ENCODE results near the gene SNRNP35.
"Not testable (repeated sequence)": the region's sequence is repeated elsewhere in the genome, so short reads cannot be mapped to it uniquely, and the experiment has no call there.

The SNRNP35 gene

GRCh38 chr12:123498126-123498825, 40.3 kb downstream of the SNRNP35 start:
- H3K36me3 ChIP-seq = 0 out of 2 replicates have a peak, but pooled peaks cover 5% of the 10 kb centered on the region
- H3K9ac ChIP-seq = no peak overlapping the region
- H4K20me1 ChIP-seq = no peaks in the 10 kb centered on the region
- no peaks in the 10 kb centered on the region for H3K4me1 ChIP-seq
- no peaks in the 10 kb centered on the region for H3K27me3 ChIP-seq
- H3K4me2 ChIP-seq = no peak overlapping the region
- no peaks in the 10 kb centered on the region for H3K9me3 ChIP-seq
- no peak overlapping the region for H3K4me3 ChIP-seq
- no peak for TF ChIP-seq Cebpa-rat (IDR thresholded peaks at IDR 0.05)
- H3K27ac ChIP-seq = no peak overlapping the region

- no peak for TF ChIP-seq Cebpa-rat (IDR thresholded peaks at IDR 0.05)
- H3K4me2 ChIP-seq = no peak overlapping the region
- no peak overlapping the region for H3K27ac ChIP-seq
Measured at GRCh38 chr12:123499332-123499731, 41.4 kb downstream of the SNRNP35 start.

GRCh38 chr12:123502163-123502704, 44.3 kb downstream of the SNRNP35 start:
- H3K27me3 ChIP-seq = no peaks in the 10 kb centered on the region
- H4K20me1 ChIP-seq = no peaks in the 10 kb centered on the region
- no peak overlapping the region for H3K4me3 ChIP-seq
- H3K4me2 ChIP-seq = no peak overlapping the region
- no peak overlapping the region for H3K27ac ChIP-seq
- 0 out of 2 replicates have a peak, but pooled peaks cover 5% of the 10 kb centered on the region for H3K36me3 ChIP-seq
- no peaks in the 10 kb centered on the region for H3K4me1 ChIP-seq
- no peak overlapping the region for H3K9ac ChIP-seq
- TF ChIP-seq Cebpa-rat (IDR thresholded peaks at IDR 0.05) = no peak
- H3K9me3 ChIP-seq = 0 out of 2 replicates have a peak, but pooled peaks cover 5% of the 10 kb centered on the region

More at GRCh38 chr12:123499332-123499731, 41.4 kb downstream of the SNRNP35 start:
- Histone ChIP-seq H3K9ac (no peak overlapping the region), H4K20me1 (no peaks in the 10 kb centered on the region), H3K9me3 (no peaks in the 10 kb centered on the region), H3K27me3 (no peaks in the 10 kb centered on the region), H3K36me3 (0 out of 2 replicates have a peak, but pooled peaks cover 5% of the 10 kb centered on the region), H3K4me1 (no peaks in the 10 kb centered on the region), H3K4me3 (no peak overlapping the region)

- 0 out of 2 replicates have a peak, but pooled peaks cover 5% of the 10 kb centered on the region for H3K9me3 ChIP-seq
- H3K4me3 ChIP-seq = no peak overlapping the region
- H3K27ac ChIP-seq = no peak overlapping the region
- H3K27me3 ChIP-seq = no peaks in the 10 kb centered on the region
- peaks cover 11% of the 10 kb centered on the region for H3K4me1 ChIP-seq
- H3K4me2 ChIP-seq = no peak overlapping the region
- peaks cover 4% of the 10 kb centered on the region; the same call in 1 of the 2 replicates for H3K36me3 ChIP-seq
- TF ChIP-seq Cebpa-rat (IDR thresholded peaks at IDR 0.05) = no peak
- no peaks in the 10 kb centered on the region for H4K20me1 ChIP-seq
- H3K9ac ChIP-seq = no peak overlapping the region
Measured at GRCh38 chr12:123506059-123506842, 48.3 kb downstream of the SNRNP35 start.

GRCh38 chr12:123506843-123507236, 48.9 kb downstream of the SNRNP35 start:
- H3K36me3 ChIP-seq = peaks cover 6% of the 10 kb centered on the region; the same call in 1 of the 2 replicates
- no peak overlapping the region for H3K4me2 ChIP-seq
- H3K27ac ChIP-seq = no peak overlapping the region
- no peaks in the 10 kb centered on the region for H3K27me3 ChIP-seq
- 0 out of 2 replicates have a peak, but pooled peaks cover 5% of the 10 kb centered on the region for H3K9me3 ChIP-seq
- no peaks in the 10 kb centered on the region for H4K20me1 ChIP-seq
- no peak for TF ChIP-seq Cebpa-rat (IDR thresholded peaks at IDR 0.05)
- H3K4me1 ChIP-seq = peaks cover 11% of the 10 kb centered on the region
- H3K9ac ChIP-seq = no peak overlapping the region
- H3K4me3 ChIP-seq = no peak overlapping the region

GRCh38 chr12:123512838-123513665, 55.1 kb downstream of the SNRNP35 start:
- Histone ChIP-seq H3K9me3 (no peaks in the 10 kb centered on the region), H4K20me1 (no peaks in the 10 kb centered on the region), H3K4me3 (no peak overlapping the region), H3K4me2 (peak overlapping the region; percentile 38), H3K27ac (peak overlapping the region; percentile 66), H3K36me3 (peaks cover 26% of the 10 kb centered on the region), H3K4me1 (peaks cover 28% of the 10 kb centered on the region), H3K27me3 (no peaks in the 10 kb centered on the region), H3K9ac (peak overlapping the region; percentile 59; the same call in 1 of the 2 replicates)
- no peak for TF ChIP-seq Cebpa-rat (IDR thresholded peaks at IDR 0.05)

- peaks cover 32% of the 10 kb centered on the region for H3K36me3 ChIP-seq
Measured at GRCh38 chr12:123513805-123514204, 55.9 kb downstream of the SNRNP35 start.

GRCh38 chr12:123514582-123515221, 56.8 kb downstream of the SNRNP35 start:
- H3K9me3 ChIP-seq, H3K4me2 ChIP-seq, H4K20me1 ChIP-seq, H3K9ac ChIP-seq, H3K4me3 ChIP-seq, H3K27me3 ChIP-seq, H3K27ac ChIP-seq: not testable (repeated sequence)
- Histone ChIP-seq H3K4me1 (peaks cover 21% of the 10 kb centered on the region), H3K36me3 (peaks cover 41% of the 10 kb centered on the region)

More at GRCh38 chr12:123513805-123514204, 55.9 kb downstream of the SNRNP35 start:
- H3K4me1 ChIP-seq = peaks cover 28% of the 10 kb centered on the region
- no peaks in the 10 kb centered on the region for H3K9me3 ChIP-seq
- no peak overlapping the region for H3K4me2 ChIP-seq
- peak overlapping the region; percentile 59; the same call in 1 of the 2 replicates for H3K9ac ChIP-seq
- no peak for TF ChIP-seq Cebpa-rat (IDR thresholded peaks at IDR 0.05)
- H3K27ac ChIP-seq = peak overlapping the region; percentile 66
- H3K27me3 ChIP-seq = no peaks in the 10 kb centered on the region
- no peak overlapping the region for H3K4me3 ChIP-seq
- H4K20me1 ChIP-seq = no peaks in the 10 kb centered on the region
